Lower lobe of right lung (tissue), 2 donors: Measurements from ENCODE around the gene GOLGA6A. TPM values are rescaled to one million over a fixed set of nuclear protein-coding genes. Genes with fewer than 3 reads are reported as not detected.

Source experiments
- ATAC-seq, 2 donors: fragments of 200-7000 bp; cut with Tn5 transposase; one replicate each; pipeline ENCODE4 v1.9.1; 2020 to 2022; ENCODE audit warnings: mild to moderate bottlenecking in 2 of 2, moderate library complexity in 2 of 2
- DNase-seq: peaks from one replicate; pipeline ENCODE4 v3.0.0-alpha.2; 2020
- H3K27ac ChIP-seq: fragments of 200-600 bp; one replicate; pipeline ENCODE4 v1.8.0; 2022
- H3K27me3 ChIP-seq: fragments of 200-600 bp; one replicate; pipeline ENCODE4 v1.8.0; 2022; ENCODE audit warnings: low read depth
- H3K36me3 ChIP-seq: fragments of 200-600 bp; one replicate; pipeline ENCODE4 v1.8.0; 2022; ENCODE audit warnings: mild to moderate bottlenecking
- H3K4me1 ChIP-seq: fragments of 200-600 bp; one replicate; pipeline ENCODE4 v1.8.0; 2022
- H3K4me3 ChIP-seq: fragments of 200-600 bp; one replicate; pipeline ENCODE4 v1.8.0; 2022; ENCODE audit warnings: mild to moderate bottlenecking
- H3K9me3 ChIP-seq: fragments of 200-600 bp; one replicate; pipeline ENCODE4 v1.8.0; 2022
- CTCF ChIP-seq: fragments of 200-600 bp; IDR thresholded peaks from one replicate; pipeline ENCODE4 v1.8.0; 2022; ENCODE audit warnings: antibody characterized with exemption, mild to moderate bottlenecking
- intact Hi-C: fragments of 100-400 bp; cut with DNase I; formaldehyde crosslinking; loops from one replicate; pipeline ENCODE4 v1.11.0; 2022
- total RNA-seq: library from RNA; stranded (reverse); fragmentation: NEBNext Ultra II Directional; extraction: Animal tissue kit (Norgen Biotek cat#: 25700); gene quantifications from one replicate; pipeline ENCODE4 v1.2.1, GENCODE V29; 2021
- donor health status: DM: no; HTN: yes; CAD: no; lungs with severe emphysema.

GOLGA6A gene
- total RNA-seq, 1 donor from 2014 or later = not detected

GRCh38 chr15:74036271-74037170, 45.8 kb downstream of the GOLGA6A start:
- H3K9me3 ChIP-seq = no peaks in the 10 kb centered on the region
- no peak overlapping the region for H3K4me3 ChIP-seq
- H3K27me3 ChIP-seq = no peaks in the 10 kb centered on the region
- H3K36me3 ChIP-seq = peaks cover 68% of the 10 kb centered on the region
- DNase-seq = peak; percentile 60
- no peak overlapping the region for H3K27ac ChIP-seq
- intact Hi-C loops = no loop called here
- H3K4me1 ChIP-seq = peaks cover 49% of the 10 kb centered on the region
- peak; percentile 23 to 61 for ATAC-seq
- peak; percentile 44 for TF ChIP-seq CTCF

- intact Hi-C loops = no loop called here
- H3K4me1 ChIP-seq = peaks cover 40% of the 10 kb centered on the region
- no peak for ATAC-seq
- H3K9me3 ChIP-seq = no peaks in the 10 kb centered on the region
- no peak for DNase-seq
- H3K36me3 ChIP-seq = peaks cover 74% of the 10 kb centered on the region
- H3K27ac ChIP-seq = no peak overlapping the region
- TF ChIP-seq CTCF = no peak
- no peak overlapping the region for H3K4me3 ChIP-seq
- no peaks in the 10 kb centered on the region for H3K27me3 ChIP-seq
Observed at GRCh38 chr15:74035121-74036017, 47.0 kb downstream of the GOLGA6A start.

GRCh38 chr15:74034206-74034755, 48.1 kb downstream of the GOLGA6A start:
- peaks cover 85% of the 10 kb centered on the region for H3K36me3 ChIP-seq
- ATAC-seq = no peak

GRCh38 chr15:74032606-74033561, 49.5 kb downstream of the GOLGA6A start:
- H3K36me3 ChIP-seq = peaks cover 95% of the 10 kb centered on the region
- H3K27ac ChIP-seq = no peak overlapping the region
- no peaks in the 10 kb centered on the region for H3K27me3 ChIP-seq
- no peak for ATAC-seq
- intact Hi-C loops = no loop called here
- TF ChIP-seq CTCF = no peak
- H3K4me1 ChIP-seq = peaks cover 23% of the 10 kb centered on the region
- H3K4me3 ChIP-seq = no peak overlapping the region
- H3K9me3 ChIP-seq = no peaks in the 10 kb centered on the region
- DNase-seq = no peak

More at GRCh38 chr15:74034206-74034755, 48.1 kb downstream of the GOLGA6A start:
- Histone ChIP-seq H3K4me1 (peaks cover 29% of the 10 kb centered on the region), H3K27ac (no peak overlapping the region), H3K4me3 (no peak overlapping the region), H3K9me3 (no peaks in the 10 kb centered on the region), H3K27me3 (no peaks in the 10 kb centered on the region)
- TF ChIP-seq CTCF = no peak
- intact Hi-C loops = no loop called here
- DNase-seq = no peak
